Endothelial cell (in vitro differentiated cells): Measurements from ENCODE around the gene ATG16L1. TPM values are rescaled to one million over a fixed set of nuclear protein-coding genes. Genes with fewer than 3 reads are reported as not detected.

ENCODE experiments used
- DNase-seq: peaks from one replicate; pipeline ENCODE4 v3.0.0; 2021; ENCODE audit warnings: low spot score
- H3K27ac Mint-ChIP-seq: one replicate; pipeline ENCODE4 v1.8.0; 2021; ENCODE audit warnings: mixed read lengths, inconsistent platforms; ENCODE audit not compliant: unreplicated experiment
- H3K27me3 Mint-ChIP-seq: one replicate; pipeline ENCODE4 v1.8.0; 2021; ENCODE audit warnings: mild to moderate bottlenecking, moderate library complexity, mixed read lengths, inconsistent platforms; ENCODE audit not compliant: unreplicated experiment
- H3K36me3 Mint-ChIP-seq: one replicate; pipeline ENCODE4 v1.8.0; 2021; ENCODE audit warnings: mild to moderate bottlenecking, low read depth, mixed read lengths, inconsistent platforms; ENCODE audit not compliant: unreplicated experiment
- H3K4me1 Mint-ChIP-seq: one replicate; pipeline ENCODE4 v1.8.0; 2021; ENCODE audit warnings: mild to moderate bottlenecking, mixed read lengths, inconsistent platforms; ENCODE audit not compliant: unreplicated experiment
- H3K4me3 Mint-ChIP-seq: one replicate; pipeline ENCODE4 v1.8.0; 2021; ENCODE audit warnings: mild to moderate bottlenecking, mixed read lengths, inconsistent platforms; ENCODE audit not compliant: unreplicated experiment
- H3K9me3 Mint-ChIP-seq: one replicate; pipeline ENCODE4 v1.8.0; 2021; ENCODE audit warnings: mixed read lengths, inconsistent platforms; ENCODE audit not compliant: unreplicated experiment
- CTCF ChIP-seq: fragments of 200-600 bp; sonication (generic); IDR thresholded peaks from one replicate; pipeline ENCODE4 v1.5.0; 2021; ENCODE audit warnings: antibody characterized with exemption; ENCODE audit not compliant: unreplicated experiment
- total RNA-seq: library from RNA; stranded (reverse); fragmentation: NEBNext Ultra II Directional; extraction: Animal tissue kit (Norgen Biotek cat#: 25700); gene quantifications from one replicate; pipeline ENCODE4 v1.2.1, GENCODE V29; 2021; ENCODE audit not compliant: unreplicated experiment

Gene ATG16L1
- total RNA-seq, 1 donor from 2014 or later = 39.5 TPM

GRCh38 chr2:233264667-233265066, 13.2 kb downstream of the ATG16L1 start:
- TF ChIP-seq CTCF = no peak
- DNase-seq = no peak
- Mint-ChIP-seq H3K9me3 (no peaks in the 10 kb centered on the region), H3K36me3 (peaks cover 48% of the 10 kb centered on the region), H3K27me3 (no peaks in the 10 kb centered on the region), H3K4me3 (peak overlapping the region; percentile 29), H3K4me1 (peaks cover 14% of the 10 kb centered on the region), H3K27ac (no peak overlapping the region)

DNA sequence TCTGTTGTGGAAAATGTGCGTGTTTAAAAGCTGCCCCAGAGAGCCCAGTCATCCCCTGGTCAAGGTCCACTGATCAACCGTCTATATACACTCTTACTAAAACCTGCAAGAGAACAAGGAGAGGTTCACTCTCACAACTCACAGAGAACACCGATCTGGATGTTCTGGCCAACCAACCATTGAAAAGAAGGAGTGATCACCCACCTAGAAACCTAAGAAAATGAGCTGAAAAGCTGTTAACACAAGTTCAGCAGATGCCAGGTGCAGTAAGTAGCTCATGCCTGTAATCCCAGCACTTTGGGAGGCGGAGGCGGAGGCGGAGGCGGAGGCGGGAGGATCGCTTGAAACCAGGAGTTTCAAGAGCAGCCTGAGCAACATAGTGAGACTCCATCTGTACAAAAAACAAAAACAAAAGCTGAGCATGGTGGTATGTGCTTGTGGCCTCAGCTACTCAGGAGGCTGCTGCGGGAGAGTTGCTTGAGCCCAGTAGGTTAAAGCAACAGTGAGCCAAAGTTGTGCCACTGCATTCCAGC, 14.5 kb downstream of the ATG16L1 start:
- TF ChIP-seq CTCF = no peak
- no peak for DNase-seq
- peaks cover 46% of the 10 kb centered on the region for H3K36me3 Mint-ChIP-seq
- no peaks in the 10 kb centered on the region for H3K9me3 Mint-ChIP-seq
- no peak overlapping the region for H3K27ac Mint-ChIP-seq
- H3K27me3 Mint-ChIP-seq = no peaks in the 10 kb centered on the region
- H3K4me1 Mint-ChIP-seq = peaks cover 19% of the 10 kb centered on the region
- no peak overlapping the region for H3K4me3 Mint-ChIP-seq

- no peak for DNase-seq
- Mint-ChIP-seq H3K27ac (no peak overlapping the region), H3K27me3 (no peaks in the 10 kb centered on the region), H3K4me3 (no peak overlapping the region), H3K36me3 (peaks cover 42% of the 10 kb centered on the region), H3K4me1 (peaks cover 21% of the 10 kb centered on the region), H3K9me3 (no peaks in the 10 kb centered on the region)
- TF ChIP-seq CTCF = no peak
These were observed 15.0 kb downstream of the ATG16L1 start for GRCh38 chr2:233266481-233266880.

GRCh38 chr2:233267516-233268245, 16.2 kb downstream of the ATG16L1 start:
- Mint-ChIP-seq H3K27ac (no peak overlapping the region), H3K36me3 (peaks cover 37% of the 10 kb centered on the region), H3K27me3 (no peaks in the 10 kb centered on the region), H3K4me1 (peaks cover 24% of the 10 kb centered on the region), H3K9me3 (no peaks in the 10 kb centered on the region), H3K4me3 (no peak overlapping the region)
- no peak for TF ChIP-seq CTCF
- DNase-seq = no peak

DNA sequence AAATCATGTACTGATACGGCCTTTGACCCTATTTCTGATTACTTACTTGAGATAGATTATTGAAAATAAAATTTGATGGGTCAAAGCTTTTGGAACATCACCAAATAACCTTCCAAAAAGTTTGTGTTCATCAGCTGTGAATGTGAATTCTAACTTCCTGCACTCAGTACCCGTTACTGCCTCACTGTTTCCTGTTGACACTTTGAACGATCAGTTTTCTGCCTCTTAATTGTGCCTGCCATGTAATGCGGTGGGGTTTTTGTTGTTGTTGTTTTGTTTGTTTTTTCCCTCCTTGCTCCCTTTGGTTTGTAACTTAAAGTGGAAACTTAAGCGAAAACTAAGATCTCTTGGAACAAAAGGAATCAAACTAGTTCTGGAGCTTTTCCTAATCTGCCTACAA, 18.9 kb downstream of the ATG16L1 start:
- Mint-ChIP-seq H3K4me1 (peaks cover 24% of the 10 kb centered on the region), H3K27me3 (no peaks in the 10 kb centered on the region), H3K4me3 (no peak overlapping the region), H3K36me3 (peaks cover 45% of the 10 kb centered on the region), H3K9me3 (no peaks in the 10 kb centered on the region), H3K27ac (peak overlapping the region; percentile 94)
- no peak for TF ChIP-seq CTCF
- no peak for DNase-seq
